ENCODE data around the gene HSPA9.

DNA sequence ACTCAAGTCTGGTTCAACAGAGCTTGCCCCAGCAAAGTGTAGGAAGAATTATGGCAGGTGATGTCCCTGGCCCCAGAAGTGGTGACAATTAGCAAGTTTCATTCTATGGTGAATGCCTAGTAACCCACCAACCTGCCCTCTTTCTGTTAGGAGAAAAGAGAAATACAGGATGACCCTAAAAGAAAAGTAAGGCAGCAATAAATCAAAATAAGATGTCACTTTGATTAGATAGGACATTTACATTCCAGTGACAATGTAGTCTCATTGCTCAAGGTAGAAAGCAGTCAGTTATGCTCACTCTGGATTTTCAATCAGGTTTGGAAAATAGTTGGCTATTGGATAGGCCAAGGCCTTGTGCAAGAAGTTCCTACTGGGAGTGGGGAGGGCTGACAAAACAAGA is 5.6 kb upstream of the HSPA9 start:
- no peak for TF ChIP-seq POLR2AphosphoS5 (IDR thresholded peaks at IDR 0.05)
- TF ChIP-seq POLR2A (IDR thresholded peaks at IDR 0.05), result no peak
- TF ChIP-seq, protein P1, sequence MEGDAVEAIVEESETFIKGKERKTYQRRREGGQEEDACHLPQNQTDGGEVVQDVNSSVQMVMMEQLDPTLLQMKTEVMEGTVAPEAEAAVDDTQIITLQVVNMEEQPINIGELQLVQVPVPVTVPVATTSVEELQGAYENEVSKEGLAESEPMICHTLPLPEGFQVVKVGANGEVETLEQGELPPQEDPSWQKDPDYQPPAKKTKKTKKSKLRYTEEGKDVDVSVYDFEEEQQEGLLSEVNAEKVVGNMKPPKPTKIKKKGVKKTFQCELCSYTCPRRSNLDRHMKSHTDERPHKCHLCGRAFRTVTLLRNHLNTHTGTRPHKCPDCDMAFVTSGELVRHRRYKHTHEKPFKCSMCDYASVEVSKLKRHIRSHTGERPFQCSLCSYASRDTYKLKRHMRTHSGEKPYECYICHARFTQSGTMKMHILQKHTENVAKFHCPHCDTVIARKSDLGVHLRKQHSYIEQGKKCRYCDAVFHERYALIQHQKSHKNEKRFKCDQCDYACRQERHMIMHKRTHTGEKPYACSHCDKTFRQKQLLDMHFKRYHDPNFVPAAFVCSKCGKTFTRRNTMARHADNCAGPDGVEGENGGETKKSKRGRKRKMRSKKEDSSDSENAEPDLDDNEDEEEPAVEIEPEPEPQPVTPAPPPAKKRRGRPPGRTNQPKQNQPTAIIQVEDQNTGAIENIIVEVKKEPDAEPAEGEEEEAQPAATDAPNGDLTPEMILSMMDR (IDR thresholded peaks at IDR 0.05), result no peak

All from sigmoid colon (tissue), 4 donors.